Calu3 (cell line): ENCODE results near the gene CCNK. TPM values are rescaled to one million over a fixed set of nuclear protein-coding genes. Genes with fewer than 3 reads are reported as not detected.

ENCODE experiments used
- BruUV-seq: library from RNA; stranded (reverse); fragments of 400-500 nt; replicated peaks from 2 replicates; lab custom pipeline; 2021; lab: Mats Ljungman, UMichigan
- CTCF ChIA-PET: fragments of 300-600 bp; sonication (Branson Sonifier 250); formaldehyde crosslinking; loops from one replicate; lab custom pipeline; 2022; ENCODE audit warnings: antibody characterized with exemption; lab: Charles Lee
- DNase-seq: peaks from one replicate; pipeline ENCODE4 v3.0.0; 2022
- H3K27ac Mint-ChIP-seq: one replicate; pipeline ENCODE4 v1.8.0; 2022; ENCODE audit warnings: mixed read lengths; ENCODE audit not compliant: unreplicated experiment
- H3K27me3 Mint-ChIP-seq: one replicate; pipeline ENCODE4 v1.8.0; 2022; ENCODE audit warnings: mixed read lengths; ENCODE audit not compliant: unreplicated experiment
- H3K36me3 Mint-ChIP-seq: one replicate; pipeline ENCODE4 v1.8.0; 2022; ENCODE audit warnings: mild to moderate bottlenecking, moderate library complexity, mixed read lengths; ENCODE audit not compliant: insufficient read depth, unreplicated experiment
- H3K4me1 Mint-ChIP-seq: one replicate; pipeline ENCODE4 v1.8.0; 2022; ENCODE audit warnings: mild to moderate bottlenecking, low read depth, mixed read lengths; ENCODE audit not compliant: unreplicated experiment
- H3K4me3 Mint-ChIP-seq: one replicate; pipeline ENCODE4 v1.8.0; 2022; ENCODE audit warnings: mild to moderate bottlenecking, low read depth, moderate library complexity, mixed read lengths; ENCODE audit not compliant: unreplicated experiment
- H3K9me3 Mint-ChIP-seq: one replicate; pipeline ENCODE4 v1.8.0; 2022; ENCODE audit warnings: low read depth, mixed read lengths; ENCODE audit not compliant: unreplicated experiment
- CTCF ChIP-seq: fragments of 200-600 bp; IDR thresholded peaks from one replicate; pipeline ENCODE4 v1.8.0; 2022; ENCODE audit warnings: antibody characterized with exemption; ENCODE audit not compliant: unreplicated experiment
- intact Hi-C: fragments of 100-400 bp; cut with micrococcal nuclease; formaldehyde crosslinking; loops from one replicate; pipeline ENCODE4 v1.10.0; 2022; ENCODE audit not compliant: unreplicated experiment
- total RNA-seq: library from RNA; stranded (reverse); gene quantifications from 2 replicates; pipeline ENCODE4 v1.2.3, GENCODE V29; 2022

CCNK gene
- total RNA-seq, 1 experiment from 2014 or later = 71.5 TPM

DNA sequence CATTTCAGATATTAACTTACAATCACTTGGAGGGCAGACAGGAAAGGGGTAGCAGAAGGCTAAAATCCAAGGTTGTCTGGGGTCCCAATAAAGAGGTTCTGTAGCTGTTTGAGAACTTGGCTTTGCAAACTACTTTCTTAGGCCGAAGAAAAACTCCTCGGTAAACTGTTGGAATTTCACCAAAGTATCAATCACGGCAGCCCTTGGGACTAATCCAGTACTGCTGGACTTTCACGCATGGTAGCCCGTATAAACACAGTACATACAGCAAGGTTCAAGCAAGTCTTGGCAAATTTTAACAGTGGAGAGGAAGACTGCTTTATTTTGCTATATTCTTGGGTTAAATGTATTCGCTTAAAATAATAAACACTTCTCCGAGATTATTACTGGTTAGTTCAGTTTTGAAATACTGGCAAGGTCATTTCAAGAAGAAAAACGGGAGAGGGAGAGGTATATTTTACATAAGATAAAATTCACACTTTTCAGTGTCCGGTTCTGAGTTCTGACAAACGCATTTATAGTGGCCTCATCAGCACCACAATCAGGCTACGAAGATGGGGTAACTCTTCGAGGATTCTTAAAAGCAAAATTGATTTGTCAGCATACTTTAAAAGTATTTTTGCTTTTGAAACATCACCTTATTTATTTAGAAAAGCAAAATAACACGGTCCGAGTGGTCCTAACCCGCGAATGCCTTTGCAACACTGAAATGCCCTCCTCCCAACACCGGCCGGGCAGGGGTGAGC lies 1.9 kb upstream of the CCNK start:
- Mint-ChIP-seq H3K36me3 (peaks cover 30% of the 10 kb centered on the region), H3K27ac (peak overlapping the region; percentile 31), H3K9me3 (no peaks in the 10 kb centered on the region), H3K27me3 (no peaks in the 10 kb centered on the region), H3K4me1 (peaks cover 28% of the 10 kb centered on the region), H3K4me3 (peak overlapping the region; percentile 84)
- no TSS peak for BruUV-seq
- CTCF ChIA-PET = no interaction called here
- no peak for DNase-seq
- intact Hi-C loops = no loop called here
- no peak for TF ChIP-seq CTCF

- peak; percentile 29 for DNase-seq
- intact Hi-C loops = no loop called here
- H3K27ac Mint-ChIP-seq = peak within 1 kb of the TSS; percentile 96
These were observed 1.0 kb upstream of the CCNK start, which contains the start of gene SETD3 for GRCh38 chr14:99479906-99480869. Gene SETD3 (minus strand): TSS chr14:99480859. CDS start chr14:99465805, 15,054 bp downstream.

GRCh38 chr14:99481745-99482099 lies 513 bp downstream of the CCNK start:
- Mint-ChIP-seq H3K27ac (peak overlapping the region; percentile 96), H3K9me3 (no peaks in the 10 kb centered on the region), H3K36me3 (peaks cover 30% of the 10 kb centered on the region), H3K4me1 (peaks cover 37% of the 10 kb centered on the region), H3K4me3 (peak overlapping the region; percentile 84), H3K27me3 (no peaks in the 10 kb centered on the region)
- BruUV-seq = no TSS peak
- intact Hi-C loops = no loop called here
- DNase-seq = peak; percentile 6
- no peak for TF ChIP-seq CTCF
- CTCF ChIA-PET = interaction anchor here (0.6 kb wide), 1 partner anchor 13 kb away, joined by 3 read pairs; no protein-coding TSS in a partner anchor

More at GRCh38 chr14:99479906-99480869, 1.0 kb upstream of the CCNK start, which contains the start of gene SETD3:
- CTCF ChIA-PET = interaction anchor here (0.7 kb wide), 1 partner anchor 420 kb away, joined by 3 read pairs; no protein-coding TSS in a partner anchor
- no peak for TF ChIP-seq CTCF
- BruUV-seq = no TSS peak
- Mint-ChIP-seq H3K4me1 (peaks cover 28% of the 10 kb centered on the region), H3K36me3 (peaks cover 30% of the 10 kb centered on the region), H3K9me3 (no peaks in the 10 kb centered on the region), H3K4me3 (peak within 1 kb of the TSS; percentile 84), H3K27me3 (no peaks in the 10 kb centered on the region)

DNA sequence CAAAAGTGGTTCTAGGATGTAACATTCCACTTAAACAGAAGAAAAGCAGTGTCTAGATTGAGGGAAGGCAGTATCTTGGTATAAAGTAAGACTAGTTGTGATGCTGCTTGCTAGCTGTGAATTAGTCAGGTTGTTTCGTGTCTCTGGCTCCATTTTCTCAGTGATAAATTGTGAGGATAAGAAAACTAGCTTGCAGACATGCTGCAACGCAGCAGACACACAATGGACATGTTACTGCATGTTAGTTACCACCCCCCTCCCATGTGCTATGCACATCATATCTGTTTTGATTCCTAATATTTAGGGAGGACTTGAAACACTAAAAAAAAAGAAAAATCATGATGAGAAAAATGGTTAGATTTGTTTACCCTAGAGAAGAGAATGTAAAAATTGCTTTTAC lies 2.9 kb downstream of the CCNK start:
- CTCF ChIA-PET = no interaction called here
- TF ChIP-seq CTCF = no peak
- Mint-ChIP-seq H3K9me3 (no peaks in the 10 kb centered on the region), H3K36me3 (peaks cover 28% of the 10 kb centered on the region), H3K27ac (no peak overlapping the region), H3K4me3 (no peak overlapping the region), H3K4me1 (peaks cover 32% of the 10 kb centered on the region), H3K27me3 (no peaks in the 10 kb centered on the region)
- intact Hi-C loops = no loop called here
- BruUV-seq = no TSS peak
- no peak for DNase-seq
